OCI-LY1 (cell line): Measurements from ENCODE around the gene MRPL28.

ENCODE experiments used
- H2AFZ ChIP-seq: fragments of 200-600 bp; sonication (generic), shearing (Covaris generic); 2 replicates; pipeline ENCODE4 v1.6.0; 2014; ENCODE audit warnings: antibody characterized with exemption, mild to moderate bottlenecking, low read length
- H3F3A ChIP-seq: fragments of 200-600 bp; sonication (generic), shearing (Covaris generic); 2 replicates; pipeline ENCODE4 v1.6.0; 2014; ENCODE audit warnings: mild to moderate bottlenecking, antibody characterized with exemption, low read length, moderate library complexity; ENCODE audit not compliant: insufficient read depth
- H3K27ac ChIP-seq: fragments of 200-600 bp; sonication (generic); 2 replicates; pipeline ENCODE4 v1.5.1; 2014; ENCODE audit warnings: low read length, mixed run types, mild to moderate bottlenecking, low read depth; ENCODE audit not compliant: poor library complexity, severe bottlenecking
- H3K27me3 ChIP-seq: fragments of 200-600 bp; sonication (generic); 2 replicates; pipeline ENCODE4 v1.6.0; 2014; ENCODE audit warnings: antibody characterized with exemption, mild to moderate bottlenecking, low read length, moderate library complexity; ENCODE audit not compliant: insufficient read depth
- H3K36me3 ChIP-seq: fragments of 200-600 bp; sonication (generic); 2 replicates; pipeline ENCODE4 v1.6.1; 2014; ENCODE audit warnings: mild to moderate bottlenecking, antibody characterized with exemption, low read length, moderate library complexity, mixed read lengths; ENCODE audit not compliant: insufficient read depth
- H3K4me1 ChIP-seq: fragments of 200-600 bp; sonication (generic); 2 replicates; pipeline ENCODE4 v1.5.1; 2014; ENCODE audit warnings: mild to moderate bottlenecking, low read length, moderate library complexity; ENCODE audit not compliant: insufficient read depth, severe bottlenecking
- H3K4me2 ChIP-seq: fragments of 200-600 bp; sonication (generic), shearing (Covaris generic); 2 replicates; pipeline ENCODE4 v1.6.1; 2014; ENCODE audit warnings: low read length
- H3K4me3 ChIP-seq: fragments of 200-600 bp; sonication (generic); 2 replicates; pipeline ENCODE4 v1.5.1; 2014; ENCODE audit warnings: low read length, low read depth, mild to moderate bottlenecking, mixed read lengths; ENCODE audit not compliant: poor library complexity, severe bottlenecking
- H3K79me2 ChIP-seq: fragments of 200-600 bp; shearing (Covaris generic); 2 replicates; pipeline ENCODE4 v1.6.1; 2016; ENCODE audit warnings: mixed run types, low read length, mixed read lengths; ENCODE audit not compliant: insufficient read depth
- H3K9ac ChIP-seq: fragments of 200-600 bp; sonication (generic), shearing (Covaris generic); 2 replicates; pipeline ENCODE4 v1.6.1; 2014; ENCODE audit warnings: mild to moderate bottlenecking, low read length, mixed read lengths
- H3K9me2 ChIP-seq: fragments of 200-600 bp; sonication (generic), shearing (Covaris generic); 2 replicates; pipeline ENCODE4 v1.6.1; 2014; ENCODE audit warnings: low read depth, mild to moderate bottlenecking, low read length, mixed read lengths
- H3K9me3 ChIP-seq: fragments of 200-600 bp; shearing (Covaris generic); 2 replicates; pipeline ENCODE4 v1.6.1; 2014; ENCODE audit warnings: low read length, mixed read lengths
- H4K20me1 ChIP-seq: fragments of 200-600 bp; sonication (generic), shearing (Covaris generic); 2 replicates; pipeline ENCODE4 v1.6.0; 2016; ENCODE audit warnings: mild to moderate bottlenecking, low read length; ENCODE audit not compliant: insufficient read depth
- CTCF ChIP-seq: fragments of 200-600 bp; sonication (generic), shearing (Covaris generic); IDR thresholded peaks from 2 replicates; pipeline ENCODE4 v1.5.1; 2017; ENCODE audit warnings: mild to moderate bottlenecking, antibody characterized with exemption, low read length, moderate library complexity, mixed read lengths
- EZH2 ChIP-seq: fragments of 200-600 bp; sonication (generic), shearing (Covaris generic); IDR thresholded peaks from 2 replicates; pipeline ENCODE4 v1.8.0; 2017; ENCODE audit warnings: borderline replicate concordance, mixed run types, mild to moderate bottlenecking, antibody characterized with exemption, low read length, moderate library complexity, mixed read lengths

The MRPL28 gene

DNA sequence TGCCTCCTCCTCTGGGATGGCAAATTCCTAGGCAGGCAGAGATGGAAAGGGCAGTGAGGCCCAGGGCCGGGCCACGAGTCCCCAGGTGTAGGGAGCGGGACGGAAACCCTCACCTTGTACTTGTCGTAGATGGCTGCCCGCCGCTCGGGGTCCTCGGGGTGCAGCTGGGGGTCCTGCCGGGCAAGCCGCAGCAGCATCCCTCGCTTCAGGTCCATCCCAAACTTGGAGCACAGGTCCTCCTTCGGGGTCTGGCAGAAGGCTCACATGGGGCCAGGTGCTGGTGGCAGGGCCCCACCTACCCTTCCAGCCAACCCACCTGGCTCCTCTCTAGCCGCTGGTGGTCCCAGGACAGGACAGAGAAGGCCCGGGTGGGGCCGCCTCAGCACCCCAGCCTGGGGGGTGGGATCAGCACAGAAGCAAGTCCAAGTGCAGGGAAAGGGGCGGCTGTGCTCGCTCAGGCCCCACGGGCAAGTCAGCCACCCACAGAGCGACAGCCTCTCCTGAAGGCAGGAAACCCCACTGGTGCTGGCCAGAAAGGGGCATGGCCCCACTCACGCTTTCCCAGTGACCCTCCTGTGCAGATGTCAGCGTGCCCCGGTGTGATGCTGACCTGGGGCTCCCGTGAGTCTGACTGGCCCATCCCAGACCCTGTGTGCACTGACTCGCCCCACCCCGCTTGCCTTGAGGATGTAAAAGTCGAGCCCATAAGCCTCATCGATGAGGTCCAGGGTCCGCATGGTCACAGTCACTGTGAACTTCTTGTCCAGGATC is 1.8 kb downstream of the MRPL28 start:
- H3K4me2 ChIP-seq: no peak overlapping the region
- no peaks in the 10 kb centered on the region for H4K20me1 ChIP-seq
- H3K27me3 ChIP-seq: no peaks in the 10 kb centered on the region
- H3K9me2 ChIP-seq: no peaks in the 10 kb centered on the region
- no peak overlapping the region for H3K9ac ChIP-seq
- no peak overlapping the region for H3K4me3 ChIP-seq
- H2AFZ ChIP-seq: no peak overlapping the region
- no peak for TF ChIP-seq CTCF
- TF ChIP-seq EZH2: no peak
- H3K4me1 ChIP-seq: peaks cover 16% of the 10 kb centered on the region
- H3K27ac ChIP-seq: no peak overlapping the region
- no peaks in the 10 kb centered on the region for H3K9me3 ChIP-seq
- H3K79me2 ChIP-seq: no peaks in the 10 kb centered on the region
- H3F3A ChIP-seq: no peaks in the 10 kb centered on the region
- peaks cover 44% of the 10 kb centered on the region for H3K36me3 ChIP-seq

DNA sequence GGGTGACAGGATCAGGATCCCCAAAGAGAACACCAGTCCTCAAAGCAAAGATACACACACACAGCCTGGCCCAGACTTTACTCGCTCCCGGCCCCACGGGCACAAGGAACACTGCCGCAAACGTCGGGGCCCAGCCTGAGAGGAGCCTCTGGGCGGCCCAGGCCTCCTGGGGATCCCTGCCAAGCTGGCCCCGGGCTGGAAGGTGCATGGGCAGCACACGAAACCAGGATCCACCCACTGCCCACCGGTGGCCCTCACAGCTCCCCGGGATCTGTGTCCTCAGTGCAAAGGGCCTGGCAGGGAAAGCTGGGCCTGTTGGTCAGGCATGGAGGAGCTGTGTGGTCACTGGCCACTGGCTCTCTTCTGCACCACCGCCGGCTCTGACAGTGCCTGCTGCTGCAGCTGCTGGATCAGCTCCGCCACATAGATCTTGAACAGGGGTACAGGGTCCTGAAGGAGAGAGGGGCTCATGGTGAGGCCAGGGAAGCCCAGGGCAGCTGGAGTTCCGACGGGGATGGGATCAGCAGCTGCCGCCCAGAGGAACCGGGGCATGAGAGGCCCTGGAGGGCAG is 2.9 kb downstream of the MRPL28 start:
- Histone ChIP-seq H3K9me3 (no peaks in the 10 kb centered on the region), H3K9ac (no peak overlapping the region), H3K4me1 (peaks cover 16% of the 10 kb centered on the region), H3F3A (no peaks in the 10 kb centered on the region), H3K4me3 (no peak overlapping the region), H3K27me3 (no peaks in the 10 kb centered on the region), H3K79me2 (no peaks in the 10 kb centered on the region), H3K27ac (no peak overlapping the region), H3K9me2 (no peaks in the 10 kb centered on the region), H2AFZ (no peak overlapping the region), H4K20me1 (no peaks in the 10 kb centered on the region), H3K36me3 (peaks cover 43% of the 10 kb centered on the region), H3K4me2 (no peak overlapping the region)
- TF ChIP-seq CTCF (no peak), EZH2 (no peak)

DNA sequence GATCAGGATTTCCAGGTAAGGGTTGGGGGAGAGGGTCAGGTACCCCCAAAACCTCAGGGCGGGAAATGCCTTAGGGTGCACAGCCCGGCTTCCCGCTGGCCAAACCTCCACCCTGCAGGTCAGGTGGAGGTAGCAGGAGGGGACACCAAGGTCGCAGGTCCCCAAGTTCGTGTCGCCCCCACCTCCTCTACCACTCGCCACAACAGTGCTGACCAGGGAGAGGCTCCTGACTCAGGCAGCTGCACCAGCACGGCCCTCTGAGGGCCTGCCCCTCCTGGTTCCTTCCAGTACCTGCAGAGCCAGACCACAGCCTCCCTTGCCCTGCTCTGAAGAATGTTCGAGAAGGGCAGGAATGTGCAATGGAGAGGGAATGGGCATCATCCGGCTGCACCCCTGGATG is 3.9 kb downstream of the MRPL28 start:
- no peak for TF ChIP-seq CTCF
- TF ChIP-seq EZH2: no peak
- peaks cover 16% of the 10 kb centered on the region for H3K4me1 ChIP-seq
- no peak overlapping the region for H2AFZ ChIP-seq
- no peak overlapping the region for H3K9ac ChIP-seq
- H4K20me1 ChIP-seq: no peaks in the 10 kb centered on the region
- H3K36me3 ChIP-seq: peaks cover 36% of the 10 kb centered on the region
- H3K27me3 ChIP-seq: no peaks in the 10 kb centered on the region
- no peaks in the 10 kb centered on the region for H3F3A ChIP-seq
- H3K4me3 ChIP-seq: no peak overlapping the region
- no peak overlapping the region for H3K4me2 ChIP-seq
- H3K9me3 ChIP-seq: no peaks in the 10 kb centered on the region
- H3K27ac ChIP-seq: no peak overlapping the region
- H3K79me2 ChIP-seq: no peaks in the 10 kb centered on the region
- H3K9me2 ChIP-seq: no peaks in the 10 kb centered on the region
